ENCODE results near the gene NFX1.

DNA sequence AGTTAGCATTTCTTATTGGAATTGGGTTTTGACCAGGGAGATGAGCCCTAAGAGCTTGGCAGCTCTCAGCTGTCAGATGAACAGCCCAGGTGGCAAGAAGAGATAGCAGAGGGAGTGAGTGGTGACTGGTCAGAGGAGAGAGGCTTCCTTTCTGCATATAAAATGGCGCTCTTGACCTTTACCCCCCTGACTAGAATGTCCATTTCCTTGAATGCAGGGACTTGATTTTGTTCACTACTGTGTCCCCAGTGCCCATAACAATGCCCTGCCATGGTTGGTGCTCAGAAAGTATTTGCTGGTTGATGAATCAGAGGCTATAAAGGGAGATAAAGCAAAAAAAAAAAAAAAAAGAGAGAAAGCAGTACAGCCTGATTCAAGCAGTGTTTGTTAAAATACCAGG, 18.3 kb upstream of the NFX1 start:
- TF ChIP-seq CTCF (IDR thresholded peaks at IDR 0.05), result no peak
- no peak for TF ChIP-seq POLR2AphosphoS5 (IDR thresholded peaks at IDR 0.05)
- TF ChIP-seq POLR2A (IDR thresholded peaks at IDR 0.05), result no peak
- TF ChIP-seq EP300 (IDR thresholded peaks at IDR 0.05), result no peak

All from upper lobe of left lung (tissue), 4 donors.